GM12892 (cell line): ENCODE results near the gene LPAR3.

ENCODE experiments used
- POLR2A ChIP-seq: IDR thresholded peaks from 2 replicates; pipeline ENCODE4 v1.6.1; 2011; ENCODE audit warnings: low read depth, low read length, control low read depth
- POLR2AphosphoS5 ChIP-seq: IDR thresholded peaks from 2 replicates; pipeline ENCODE4 v1.6.1; 2011; ENCODE audit warnings: low read depth, low read length, control low read depth

DNA sequence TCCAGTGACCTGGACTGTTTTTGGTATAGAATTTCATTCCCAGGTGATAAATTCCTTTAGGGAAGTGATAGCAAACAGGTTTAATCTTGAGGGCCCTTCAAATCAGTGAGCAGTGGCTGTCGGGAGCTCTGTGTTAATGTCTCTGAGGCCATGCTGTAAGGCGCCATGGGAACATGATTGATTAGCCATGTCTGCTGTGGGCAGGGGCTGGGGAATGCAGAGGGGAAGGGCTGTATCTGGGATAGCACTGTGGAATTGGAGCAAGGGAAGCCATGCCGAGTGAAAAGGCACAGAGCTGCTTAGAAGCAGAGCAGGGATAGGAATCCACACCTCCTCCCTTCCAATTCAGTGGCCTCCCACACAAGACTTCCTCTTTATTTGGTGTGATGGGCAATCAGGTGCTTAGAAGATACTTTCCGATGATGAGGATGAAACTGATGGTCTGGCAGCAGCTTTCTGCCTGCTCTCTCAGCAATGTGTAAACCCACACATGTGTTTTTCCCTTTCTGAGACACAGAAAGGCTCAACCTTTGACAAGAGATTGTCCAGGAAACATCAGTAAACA lies 119.0 kb downstream of the LPAR3 start:
- TF ChIP-seq POLR2A (no peak), POLR2AphosphoS5 (no peak)
